Glomerular endothelial cell (primary cell): ENCODE data around the gene CNTNAP3. TPM values are rescaled to one million over a fixed set of nuclear protein-coding genes. Genes with fewer than 3 reads are reported as not detected.
"Not testable (repeated sequence)": the region's sequence is repeated elsewhere in the genome, so short reads cannot be mapped to it uniquely, and the experiment has no call there.

Experiments
- DNase-seq: peaks from one replicate; pipeline ENCODE4 v3.0.0-alpha.2; 2011; ENCODE audit warnings: low read depth, low spot score; ENCODE audit errors: extremely low read depth
- total RNA-seq: library from RNA; depleted of rRNA; stranded (reverse); fragments of >200 nt; gene quantifications from 2 replicates; pipeline ENCODE4 v1.2.3, GENCODE V29; 2015

The CNTNAP3 gene
- total RNA-seq, 1 donor from 2014 or later: 10.9 TPM

DNA sequence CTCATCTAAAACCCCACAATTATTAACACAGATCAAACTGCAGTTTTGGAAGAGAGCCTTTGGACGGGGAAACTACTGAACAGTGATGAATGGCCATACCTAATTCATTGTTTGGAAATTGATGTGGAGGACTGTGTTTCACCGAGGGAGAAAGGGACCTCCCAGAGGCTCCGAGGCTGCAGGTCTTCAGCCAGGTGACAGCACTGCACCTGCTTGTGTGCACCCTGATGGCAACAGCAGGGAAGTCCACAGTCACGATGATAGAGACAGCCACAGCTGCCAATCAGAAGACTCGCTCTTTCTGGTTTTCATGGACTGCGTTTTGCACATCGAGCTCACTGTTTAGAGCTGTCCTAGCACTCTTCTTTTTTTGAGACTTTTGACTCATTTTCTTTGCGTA is 214.4 kb downstream of the CNTNAP3 start:
- not testable (repeated sequence) for DNase-seq

DNA sequence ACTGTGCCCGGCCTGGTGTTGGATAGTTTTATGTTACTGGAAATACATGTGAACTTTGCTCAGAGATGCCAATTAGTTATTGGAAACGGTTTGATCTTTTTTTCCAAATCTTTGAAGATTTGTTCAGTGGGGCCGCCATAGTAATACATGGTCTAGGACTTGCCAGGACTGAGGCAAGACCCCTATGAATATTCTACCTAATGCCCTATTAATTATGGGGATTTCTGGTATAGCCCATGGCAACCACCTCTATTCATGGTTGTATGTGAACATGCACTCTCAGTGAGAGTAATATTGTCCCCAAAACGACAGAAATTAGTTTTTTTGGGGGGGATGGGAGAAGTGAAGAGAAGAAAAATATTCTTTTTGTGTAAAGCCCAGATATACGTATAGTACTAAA is 220.3 kb downstream of the CNTNAP3 start:
- DNase-seq: not testable (repeated sequence)

DNA sequence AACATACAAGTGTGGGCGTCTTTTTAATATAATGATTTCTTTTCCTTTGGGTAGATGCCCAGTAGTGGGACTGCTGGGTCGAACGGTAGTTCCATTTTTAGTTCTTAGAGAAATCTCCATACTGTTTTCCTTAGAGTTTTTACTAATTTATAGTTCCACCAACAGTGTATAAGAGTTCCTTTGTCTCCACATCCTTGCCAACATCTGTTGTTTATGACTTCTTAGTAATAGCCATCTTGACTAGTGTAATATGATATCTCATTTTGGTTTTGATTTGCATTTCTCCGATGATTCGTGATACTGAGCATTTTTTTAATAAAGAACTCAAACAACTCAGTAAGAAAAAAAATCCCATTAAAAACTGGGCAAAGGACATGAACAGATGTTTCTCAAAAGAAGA is 225.0 kb downstream of the CNTNAP3 start:
- DNase-seq: not testable (repeated sequence)

DNA sequence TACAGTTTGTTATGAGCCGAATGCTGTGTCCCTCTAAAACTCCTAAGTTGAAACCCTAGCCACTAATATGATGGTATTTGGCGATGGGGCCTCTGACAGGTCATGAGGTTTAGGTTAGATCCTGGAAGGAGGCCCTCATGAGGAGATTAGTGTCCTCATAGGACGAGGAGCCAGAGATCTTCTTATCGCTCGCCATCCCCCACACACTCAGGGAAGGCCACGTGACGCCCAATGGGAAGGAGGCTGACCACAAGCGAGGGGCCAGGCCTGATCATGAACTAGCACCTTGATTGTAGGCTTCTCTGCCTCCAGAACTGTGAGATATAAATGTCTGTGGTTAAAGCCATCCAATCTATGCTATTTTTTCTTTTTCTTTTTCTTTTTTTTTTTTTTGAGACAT is 233.5 kb downstream of the CNTNAP3 start:
- DNase-seq: not testable (repeated sequence)

- not testable (repeated sequence) for DNase-seq
These were observed 241.1 kb downstream of the CNTNAP3 start for GRCh38 chr9:39046833-39047232.

GRCh38 chr9:39042352-39042803 is 245.6 kb downstream of the CNTNAP3 start:
- DNase-seq: not testable (repeated sequence)

DNA sequence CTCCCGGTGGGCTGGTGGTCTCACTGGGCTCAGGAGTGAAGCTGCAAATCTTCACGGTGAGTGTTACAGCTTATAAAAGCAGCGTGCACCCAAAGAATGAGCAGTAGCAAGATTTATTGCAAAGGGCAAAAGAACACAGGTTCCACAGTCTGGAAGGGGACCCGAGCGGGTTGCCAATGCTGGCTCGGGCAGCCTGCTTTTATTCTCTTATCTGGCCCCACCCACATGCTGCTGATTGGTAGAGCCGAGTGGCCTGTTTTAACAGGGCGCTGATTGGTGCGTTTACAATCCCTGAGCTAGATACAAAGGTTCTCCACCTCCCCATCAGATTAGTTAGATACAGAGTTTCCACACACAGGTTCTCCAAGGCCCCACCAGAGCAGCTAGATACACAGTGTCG is 246.2 kb downstream of the CNTNAP3 start:
- DNase-seq: not testable (repeated sequence)

GRCh38 chr9:39039148-39039547 is 248.8 kb downstream of the CNTNAP3 start:
- not testable (repeated sequence) for DNase-seq

- DNase-seq: peak; percentile 14
These were observed 249.7 kb downstream of the CNTNAP3 start for GRCh38 chr9:39038221-39038620.

GRCh38 chr9:39033849-39034248 is 254.1 kb downstream of the CNTNAP3 start:
- DNase-seq: not testable (repeated sequence)

DNA sequence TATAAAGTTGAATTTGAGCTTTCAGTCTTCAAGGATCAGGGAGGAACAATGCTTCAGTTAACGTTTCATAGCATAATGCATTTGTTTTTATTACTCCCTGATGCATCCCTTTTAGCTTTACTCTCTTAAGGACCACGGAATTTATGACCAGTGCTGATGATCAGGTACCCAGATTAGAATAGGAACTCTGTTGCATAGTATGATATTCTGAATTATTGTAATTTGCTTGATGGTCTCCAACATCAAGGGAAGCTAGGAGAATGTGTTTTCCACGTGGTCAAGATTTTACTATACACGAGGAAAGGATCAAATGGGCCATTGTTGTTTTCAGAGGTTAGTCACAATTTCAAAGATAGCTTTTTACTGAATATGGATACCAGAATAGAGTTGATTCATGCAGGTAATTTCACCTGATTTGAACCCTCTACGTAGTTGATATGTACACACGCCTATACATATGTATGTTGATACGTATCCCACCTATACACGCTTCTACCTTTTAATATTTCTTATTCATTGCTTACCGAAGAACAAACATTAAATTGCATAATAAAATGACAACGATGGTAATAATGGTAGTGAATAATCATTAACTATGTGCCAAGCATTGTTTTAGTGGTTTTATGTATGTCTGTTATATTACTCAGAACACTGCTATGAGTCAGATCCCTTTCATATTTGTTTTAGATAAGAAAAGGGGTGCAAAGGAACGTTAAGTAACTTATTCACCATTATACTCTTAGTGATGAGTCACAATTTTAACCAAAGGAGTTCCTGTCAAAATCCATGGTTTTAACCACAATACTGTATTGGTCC is 257.6 kb downstream of the CNTNAP3 start:
- peak; percentile 64 for DNase-seq

- not testable (repeated sequence) for DNase-seq
These were observed 259.1 kb downstream of the CNTNAP3 start for GRCh38 chr9:39028855-39029254.

GRCh38 chr9:39028168-39028567 is 259.8 kb downstream of the CNTNAP3 start:
- not testable (repeated sequence) for DNase-seq

DNA sequence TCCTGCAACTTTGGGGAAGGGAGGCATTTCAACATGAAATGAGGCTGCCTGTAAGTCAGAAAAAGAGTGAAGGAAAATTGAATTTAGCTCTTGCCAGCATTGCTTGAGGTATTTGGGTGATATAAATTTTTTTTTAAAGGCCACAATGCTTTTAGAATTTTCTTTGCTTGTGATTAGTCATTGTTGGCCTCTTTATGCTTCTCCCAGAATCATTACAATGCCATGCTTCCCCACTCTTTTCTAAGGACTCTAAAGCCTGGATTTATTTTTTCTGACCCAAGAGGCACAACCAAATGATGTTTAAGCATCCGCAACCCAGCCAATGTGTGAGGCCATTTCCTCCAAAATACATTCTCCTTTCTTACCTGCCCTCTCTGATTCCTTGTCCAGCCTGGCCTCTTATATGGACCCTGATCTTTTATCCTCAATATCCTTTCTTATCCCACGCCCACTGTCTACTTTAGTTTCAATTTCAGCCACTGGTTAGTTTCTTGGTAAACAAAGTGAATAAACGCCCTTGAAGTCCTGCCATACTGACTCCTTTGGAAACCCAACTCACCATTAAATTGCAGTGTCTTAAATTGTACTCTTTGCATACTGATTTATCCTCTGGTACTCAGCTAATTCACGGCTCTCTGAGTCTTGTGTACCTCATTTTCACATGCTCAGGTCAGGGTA is 261.9 kb downstream of the CNTNAP3 start:
- not testable (repeated sequence) for DNase-seq

Other genes with a start within 250 kb of the CNTNAP3 start
- gene SPATA31A1, start 67.5 kb upstream of the CNTNAP3 start, total RNA-seq: not detected in 2 replicates